ENCODE data around the gene LGR4. TPM values are rescaled to one million over a fixed set of nuclear protein-coding genes. Genes with fewer than 3 reads are reported as not detected.
"Not testable (repeated sequence)": the region's sequence is repeated elsewhere in the genome, so short reads cannot be mapped to it uniquely, and the experiment has no call there.

The LGR4 gene, protein sequence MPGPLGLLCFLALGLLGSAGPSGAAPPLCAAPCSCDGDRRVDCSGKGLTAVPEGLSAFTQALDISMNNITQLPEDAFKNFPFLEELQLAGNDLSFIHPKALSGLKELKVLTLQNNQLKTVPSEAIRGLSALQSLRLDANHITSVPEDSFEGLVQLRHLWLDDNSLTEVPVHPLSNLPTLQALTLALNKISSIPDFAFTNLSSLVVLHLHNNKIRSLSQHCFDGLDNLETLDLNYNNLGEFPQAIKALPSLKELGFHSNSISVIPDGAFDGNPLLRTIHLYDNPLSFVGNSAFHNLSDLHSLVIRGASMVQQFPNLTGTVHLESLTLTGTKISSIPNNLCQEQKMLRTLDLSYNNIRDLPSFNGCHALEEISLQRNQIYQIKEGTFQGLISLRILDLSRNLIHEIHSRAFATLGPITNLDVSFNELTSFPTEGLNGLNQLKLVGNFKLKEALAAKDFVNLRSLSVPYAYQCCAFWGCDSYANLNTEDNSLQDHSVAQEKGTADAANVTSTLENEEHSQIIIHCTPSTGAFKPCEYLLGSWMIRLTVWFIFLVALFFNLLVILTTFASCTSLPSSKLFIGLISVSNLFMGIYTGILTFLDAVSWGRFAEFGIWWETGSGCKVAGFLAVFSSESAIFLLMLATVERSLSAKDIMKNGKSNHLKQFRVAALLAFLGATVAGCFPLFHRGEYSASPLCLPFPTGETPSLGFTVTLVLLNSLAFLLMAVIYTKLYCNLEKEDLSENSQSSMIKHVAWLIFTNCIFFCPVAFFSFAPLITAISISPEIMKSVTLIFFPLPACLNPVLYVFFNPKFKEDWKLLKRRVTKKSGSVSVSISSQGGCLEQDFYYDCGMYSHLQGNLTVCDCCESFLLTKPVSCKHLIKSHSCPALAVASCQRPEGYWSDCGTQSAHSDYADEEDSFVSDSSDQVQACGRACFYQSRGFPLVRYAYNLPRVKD
- polyA plus RNA-seq (2013, experiment 1 of 2; ENCODE audit: insufficient read length): 91.3 TPM
- 101 TPM for polyA plus RNA-seq (2013, experiment 2 of 2; ENCODE audit: insufficient read length)

DNA sequence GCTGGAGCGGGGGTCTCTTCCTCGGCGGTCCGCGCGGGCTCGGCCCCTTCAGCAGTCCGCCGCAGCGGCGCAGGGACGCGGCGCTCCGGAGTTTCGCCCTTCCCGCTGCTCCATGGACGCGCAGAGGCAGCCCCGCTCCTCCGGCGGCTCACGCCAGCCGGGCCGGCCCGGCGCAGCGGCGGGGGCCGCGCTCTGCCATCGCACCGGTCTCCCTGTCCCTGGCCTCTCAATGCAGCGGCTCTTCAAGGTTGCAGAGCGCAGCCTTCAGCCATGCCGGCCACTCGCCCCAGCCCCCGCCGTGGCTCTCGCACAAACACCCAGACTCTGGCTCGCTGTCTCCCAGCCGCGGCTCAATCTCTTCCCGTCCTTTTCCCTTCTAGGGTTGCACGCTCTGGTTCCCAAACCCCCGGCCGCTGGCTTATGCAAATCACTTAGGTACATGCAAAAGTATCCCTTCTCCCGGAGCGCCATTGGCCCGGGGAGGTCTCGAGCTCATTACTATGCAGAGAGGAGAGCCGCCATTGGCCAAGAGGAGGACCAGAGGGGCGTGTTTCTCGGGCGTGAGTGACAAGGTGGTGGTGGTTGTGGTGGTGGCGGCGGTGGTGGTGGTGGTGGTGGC is at the start of gene LGR4:
Gene LGR4 (minus strand): TSS at position 393 of the 619 bp plus-strand sequence. CDS start 488 bp downstream, outside the sequence.
- DNase-seq: peak; percentile 97

GRCh38 chr11:27520226-27520625 is 47.6 kb upstream of the LGR4 start:
- no peak for DNase-seq

DNA sequence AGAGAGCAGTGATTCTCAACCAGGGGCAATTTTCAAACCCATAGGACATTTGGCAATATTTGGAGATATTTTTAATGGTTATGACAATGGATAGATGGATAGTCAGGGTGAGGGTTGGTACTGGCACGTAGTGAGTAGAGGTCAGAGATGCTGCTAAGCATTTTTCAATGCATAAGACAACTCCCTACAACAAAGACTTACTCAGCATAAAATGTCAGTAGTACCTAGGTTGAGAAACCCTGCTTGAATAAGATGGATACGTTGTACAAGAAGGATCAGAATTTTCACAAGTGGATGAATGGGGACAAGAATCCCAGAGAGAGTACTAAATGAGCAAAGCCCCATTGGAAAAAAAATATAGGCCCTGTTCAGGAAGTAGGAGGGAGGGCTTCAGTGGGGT is 45.9 kb upstream of the LGR4 start:
- DNase-seq: no peak

DNA sequence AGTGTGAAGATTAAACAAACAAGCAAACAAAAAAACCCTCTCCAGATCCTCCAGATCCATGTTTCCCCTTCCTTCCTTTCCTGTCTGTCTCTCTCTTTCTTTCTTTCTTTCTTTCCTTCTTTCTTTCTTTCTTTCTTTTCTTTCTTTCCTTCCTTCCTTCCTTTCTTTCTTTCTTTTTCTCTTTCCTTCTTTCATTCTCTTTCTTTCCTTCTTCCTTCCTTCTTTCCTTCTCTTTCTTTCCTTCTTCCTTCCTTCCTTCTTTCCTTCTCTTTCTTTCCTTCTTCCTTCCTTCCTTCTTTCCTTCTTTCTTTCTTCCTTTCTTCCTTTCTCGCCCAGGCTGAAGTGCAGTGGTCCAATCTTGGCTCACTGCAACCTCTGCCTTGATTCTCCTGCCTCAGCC is 44.9 kb upstream of the LGR4 start:
- not testable (repeated sequence) for DNase-seq

- DNase-seq: peak; percentile 39
Observed at GRCh38 chr11:27514558-27514957, 42.0 kb upstream of the LGR4 start.

GRCh38 chr11:27514076-27514475 is 41.5 kb upstream of the LGR4 start:
- no peak for DNase-seq

DNA sequence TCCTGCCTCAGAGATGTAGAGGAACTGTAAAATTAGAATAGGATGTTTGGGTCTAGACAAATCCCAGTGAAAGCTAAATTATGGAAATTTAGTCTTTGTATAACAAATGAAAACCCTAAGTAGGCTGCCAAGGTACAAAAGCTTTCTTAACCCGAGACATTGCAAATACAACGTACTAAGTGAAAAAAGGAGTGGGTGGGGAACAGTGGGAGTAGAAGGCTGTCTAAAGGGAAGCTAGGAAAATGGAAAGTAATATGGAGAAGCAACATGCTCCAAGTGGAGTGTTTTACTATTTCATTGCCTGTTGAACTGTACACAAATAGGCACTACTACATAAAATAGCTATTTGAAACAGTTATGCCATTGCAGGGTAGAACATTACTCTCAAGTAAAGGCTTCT is 40.8 kb upstream of the LGR4 start:
- DNase-seq: no peak

GRCh38 chr11:27512238-27512637 is 39.6 kb upstream of the LGR4 start:
- DNase-seq: no peak

GRCh38 chr11:27509908-27510307 is 37.3 kb upstream of the LGR4 start:
- no peak for DNase-seq

DNA sequence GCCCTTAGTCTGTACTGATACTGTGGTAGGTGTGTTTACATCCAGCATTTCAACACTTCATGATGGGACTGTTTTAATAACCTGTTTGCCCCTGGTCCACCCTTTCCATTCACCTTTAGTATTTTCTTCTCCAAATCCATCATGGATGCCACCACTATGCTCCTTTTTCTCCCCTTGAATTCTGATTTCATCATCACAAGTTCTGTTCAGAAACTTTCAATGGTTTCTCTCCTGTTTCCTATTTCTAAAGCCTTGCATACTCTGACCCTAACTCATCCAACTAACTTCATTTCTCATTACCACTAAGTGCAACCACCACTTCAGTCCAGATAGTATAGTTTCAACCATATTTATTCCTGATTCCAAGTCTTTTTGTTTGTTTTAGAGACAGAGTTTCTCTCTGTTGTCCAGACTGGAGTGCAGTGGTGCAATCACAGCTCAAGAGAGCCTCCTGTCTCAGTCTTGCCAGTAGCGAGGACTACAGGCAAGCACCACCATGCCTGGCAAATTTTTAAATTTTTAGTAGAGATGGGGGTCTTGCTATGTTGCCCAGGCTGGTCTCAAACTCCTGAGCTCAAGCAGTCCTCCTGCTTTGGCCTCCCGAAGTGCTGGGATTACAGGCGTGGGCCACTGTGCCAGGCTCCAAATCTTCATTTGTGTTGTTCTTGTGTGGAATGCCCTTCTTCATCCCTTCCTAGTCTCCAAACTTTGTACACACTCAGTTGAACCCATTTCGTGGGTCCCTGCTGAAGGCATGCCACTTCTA is 35.1 kb upstream of the LGR4 start:
- no peak for DNase-seq

DNA sequence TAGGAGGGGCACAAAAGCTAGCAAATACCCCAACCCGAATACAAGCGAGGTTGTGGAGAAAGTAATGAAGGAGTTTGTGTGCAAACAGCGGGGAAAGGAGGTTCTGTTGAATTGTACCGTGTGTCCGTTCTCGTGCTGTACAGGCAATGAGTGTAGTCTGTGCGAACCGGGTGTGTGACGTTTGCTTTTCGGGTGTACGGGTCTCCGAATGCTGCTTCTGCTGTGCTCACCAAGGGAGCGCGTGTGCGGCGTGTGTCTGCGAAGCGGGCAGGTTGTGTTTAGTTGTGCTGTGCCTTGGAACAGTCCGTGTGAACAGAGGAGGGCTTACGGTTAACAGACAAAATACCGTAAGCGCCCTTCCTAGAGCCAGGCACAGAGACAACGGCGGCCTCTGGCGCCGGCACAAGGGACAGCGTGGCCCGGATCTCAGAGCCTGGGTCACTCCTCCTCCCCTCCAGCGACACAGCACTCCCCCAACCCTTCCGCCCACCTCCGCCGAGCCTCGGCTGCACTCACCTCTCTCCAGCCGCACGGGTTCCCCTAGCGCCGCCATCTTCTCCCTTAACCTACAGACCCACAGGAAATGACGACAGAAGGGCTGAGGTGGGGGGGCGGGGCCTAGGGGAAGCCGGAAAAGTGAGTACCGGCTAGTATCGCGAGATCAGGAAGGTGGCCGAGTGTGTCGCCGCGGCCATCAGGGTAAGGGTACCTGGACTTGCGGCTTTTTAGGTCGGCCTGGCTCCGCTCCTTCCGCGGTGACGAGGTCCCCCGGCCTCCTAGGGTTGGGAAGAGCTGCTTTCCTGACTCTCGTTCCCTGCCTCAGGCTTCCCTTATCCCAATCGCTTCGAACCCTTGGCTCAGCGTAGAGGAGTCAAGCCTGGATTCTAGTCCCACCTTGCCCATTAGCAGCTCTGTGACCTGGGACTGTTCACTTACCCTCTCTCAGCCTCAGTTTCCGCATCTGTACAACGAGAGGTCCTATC is 33.9 kb upstream of the LGR4 start, which contains the start of gene LIN7C:
Gene LIN7C (minus strand): TSS at position 570 of the 983 bp plus-strand sequence. CDS start 17 bp downstream, at position 553.
- peak; percentile 96 for DNase-seq

- no peak for DNase-seq
Observed at GRCh38 chr11:27505781-27506180, 33.2 kb upstream of the LGR4 start.

- DNase-seq: no peak
Observed at GRCh38 chr11:27504205-27504604, 31.6 kb upstream of the LGR4 start.

DNA sequence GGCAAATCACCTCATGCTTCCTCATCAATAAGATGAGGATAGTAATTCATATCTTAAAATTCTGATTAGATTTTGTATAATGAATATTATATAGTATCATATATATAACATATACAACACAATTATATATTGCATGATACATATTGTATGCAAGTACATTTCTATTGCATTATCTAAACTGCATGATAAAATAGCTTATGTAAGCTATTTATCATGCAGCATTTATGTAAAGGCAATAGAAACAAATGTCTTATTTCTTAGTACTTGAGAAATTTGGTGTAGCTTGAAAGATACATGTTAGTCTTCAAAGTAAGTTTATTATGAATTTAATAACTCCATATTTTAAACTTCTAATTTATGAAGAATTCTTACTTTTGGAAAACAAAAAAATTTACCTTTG is 28.5 kb upstream of the LGR4 start:
- DNase-seq: no peak

DNA sequence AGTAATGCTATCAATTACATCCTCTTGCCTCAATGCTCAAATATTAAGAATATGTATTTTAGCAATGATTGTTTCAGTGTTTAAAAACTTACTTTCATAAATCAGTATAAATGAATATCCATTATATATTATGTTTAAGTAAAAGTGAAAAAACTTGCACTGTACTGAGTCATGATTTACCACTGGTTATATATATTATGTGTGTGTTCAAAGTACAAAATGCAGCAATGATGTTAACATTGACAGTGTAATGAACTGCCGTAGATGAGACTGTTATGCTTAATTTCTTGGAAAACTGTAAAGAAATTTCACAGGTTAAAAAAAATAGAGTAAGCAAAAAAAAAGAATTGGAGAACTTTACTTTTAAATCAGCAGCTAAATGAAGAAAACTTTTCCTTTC is 25.3 kb upstream of the LGR4 start:
- no peak for DNase-seq

- peak; percentile 43 for DNase-seq
Observed at GRCh38 chr11:27497284-27497866, 24.8 kb upstream of the LGR4 start.

DNA sequence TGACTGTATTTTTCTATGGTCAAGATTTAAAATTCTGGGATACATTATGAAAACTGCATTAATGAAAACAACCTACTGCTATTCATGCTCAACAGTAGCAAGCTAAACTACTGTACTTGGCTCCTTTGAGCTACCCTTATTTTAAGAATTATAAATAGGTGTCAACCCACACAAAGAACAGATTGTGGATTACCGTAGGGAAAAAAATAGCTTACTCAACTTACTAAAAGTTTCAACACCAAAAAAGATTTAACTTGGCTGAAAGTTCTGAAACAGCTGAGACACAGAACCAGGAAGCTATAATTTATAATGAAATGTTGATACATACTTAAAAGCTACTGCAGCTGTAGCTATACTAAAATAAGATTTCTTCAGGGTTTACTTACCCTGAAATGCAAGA is 23.9 kb upstream of the LGR4 start:
- DNase-seq: no peak

GRCh38 chr11:27495710-27496300 is 23.2 kb upstream of the LGR4 start:
- no peak for DNase-seq

DNA sequence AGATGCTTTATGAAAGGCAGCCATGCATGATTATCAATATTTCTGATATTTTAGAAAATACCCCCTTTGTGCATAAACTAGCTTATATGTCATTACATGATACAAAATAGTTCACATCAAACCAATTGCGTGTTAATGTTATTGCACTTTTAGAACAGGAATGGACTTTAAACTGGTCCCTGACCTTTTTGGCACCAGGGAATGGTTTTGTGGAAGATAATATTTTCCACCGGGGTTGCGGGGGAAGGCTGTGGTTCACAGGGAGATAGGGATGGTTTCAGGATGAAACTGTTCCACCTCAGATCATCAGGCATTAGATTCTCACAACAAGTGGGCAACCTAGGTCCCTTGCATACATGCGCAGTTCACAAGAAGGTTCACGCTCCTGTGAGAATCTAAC is 16.5 kb upstream of the LGR4 start:
- no peak for DNase-seq

GRCh38 chr11:27487706-27488105 is 15.1 kb upstream of the LGR4 start:
- DNase-seq: no peak
